ENCODE data around the gene SUCLG2. TPM values are rescaled to one million over a fixed set of nuclear protein-coding genes. Genes with fewer than 3 reads are reported as not detected.
A peak's percentile ranks its signal among the peaks of the same experiment; 100 is the strongest.

SUCLG2 gene
- total RNA-seq, 1 experiment from 2014 or later = 38.5 TPM

DNA sequence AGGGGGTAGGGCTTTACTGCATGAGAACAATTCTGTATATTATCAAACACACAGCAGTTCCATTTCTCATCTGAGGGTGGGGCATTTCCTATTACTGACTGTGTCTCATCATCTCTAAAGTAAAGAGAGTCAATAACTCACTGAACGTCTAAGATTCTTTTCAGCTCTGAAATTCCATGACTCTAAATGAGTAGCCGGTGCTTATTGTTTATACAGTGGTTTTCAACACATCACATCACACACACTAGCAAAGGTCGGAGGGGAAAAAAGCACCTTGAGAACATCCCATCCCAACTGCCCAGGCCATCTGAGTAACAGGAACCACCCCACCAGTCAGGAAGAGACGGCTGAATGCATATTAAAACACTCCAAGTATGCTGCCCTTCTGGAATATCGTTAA lies 196.0 kb downstream of the SUCLG2 start:
- H3T11ph ChIP-seq (ENCODE audit: low read length) = no peak overlapping the region
- no peak overlapping the region for H3K14ac ChIP-seq (ENCODE audit: insufficient read depth, low read length)
- H3K36me3 Mint-ChIP-seq (ENCODE audit: insufficient read depth in 1 of 3, low read depth in 3 of 3) = no peaks in the 10 kb centered on the region
- no peak overlapping the region for H2BK120ac ChIP-seq (ENCODE audit: low read depth, low read length, poor library complexity, severe bottlenecking)
- no peak overlapping the region for H3K18ac ChIP-seq (ENCODE audit: insufficient read length, low read depth, low read length)
- H2AK5ac ChIP-seq (ENCODE audit: insufficient read length, low read length) = no peak overlapping the region
- WGBS (ENCODE audit: extremely low coverage, insufficient read length, low lambda C conversion rate) = no CpG with 5 or more reads among the region's 5 CpGs
- no peaks in the 10 kb centered on the region for H3K9me3 ChIP-seq (ENCODE audit: control insufficient read depth, low read depth, low read length)
- no peak overlapping the region for H2BK5ac ChIP-seq (ENCODE audit: insufficient read length, low read length)
- no peak overlapping the region for H2AFZ ChIP-seq (ENCODE audit: low read length)
- H2BK12ac ChIP-seq (ENCODE audit: insufficient read length, low read depth, low read length) = no peak overlapping the region
- H3K4me2 ChIP-seq (ENCODE audit: insufficient read depth, insufficient read length, low read length) = no peak overlapping the region
- no peaks in the 10 kb centered on the region for H3K23me2 ChIP-seq (ENCODE audit: insufficient read length, low read depth, low read length, poor library complexity, severe bottlenecking)
- no peak overlapping the region for H3K4ac ChIP-seq (ENCODE audit: low read depth, low read length)
- no peaks in the 10 kb centered on the region for H3K9me3 Mint-ChIP-seq
- no peak overlapping the region for H4K5ac ChIP-seq (ENCODE audit: insufficient read length, low read depth, low read length)
- no peak overlapping the region for H4K91ac ChIP-seq (ENCODE audit: insufficient read length, low read depth, low read length)
- peak overlapping the region in 1 of 3 experiments; percentile 5; a peak in 1 of 7 replicates for H3K27ac Mint-ChIP-seq
- H2BK15ac ChIP-seq (ENCODE audit: low read depth, low read length) = no peak overlapping the region
- H4K8ac ChIP-seq (replicated peaks; ENCODE audit: insufficient read length, low read depth, low read length) = no peak overlapping the region
- DNase-seq = no peak
- H3K27ac ChIP-seq (ENCODE audit: insufficient read length, low read depth, low read length) = no peak overlapping the region
- H3K27me3 Mint-ChIP-seq (ENCODE audit: low read depth) = no peaks in the 10 kb centered on the region
- H3K4me1 Mint-ChIP-seq = no peaks in the 10 kb centered on the region; a peak in 1 of 4 replicates
- H2BK20ac ChIP-seq (ENCODE audit: low read depth, low read length, poor library complexity, severe bottlenecking) = no peak overlapping the region
- TF ChIP-seq, protein P1, sequence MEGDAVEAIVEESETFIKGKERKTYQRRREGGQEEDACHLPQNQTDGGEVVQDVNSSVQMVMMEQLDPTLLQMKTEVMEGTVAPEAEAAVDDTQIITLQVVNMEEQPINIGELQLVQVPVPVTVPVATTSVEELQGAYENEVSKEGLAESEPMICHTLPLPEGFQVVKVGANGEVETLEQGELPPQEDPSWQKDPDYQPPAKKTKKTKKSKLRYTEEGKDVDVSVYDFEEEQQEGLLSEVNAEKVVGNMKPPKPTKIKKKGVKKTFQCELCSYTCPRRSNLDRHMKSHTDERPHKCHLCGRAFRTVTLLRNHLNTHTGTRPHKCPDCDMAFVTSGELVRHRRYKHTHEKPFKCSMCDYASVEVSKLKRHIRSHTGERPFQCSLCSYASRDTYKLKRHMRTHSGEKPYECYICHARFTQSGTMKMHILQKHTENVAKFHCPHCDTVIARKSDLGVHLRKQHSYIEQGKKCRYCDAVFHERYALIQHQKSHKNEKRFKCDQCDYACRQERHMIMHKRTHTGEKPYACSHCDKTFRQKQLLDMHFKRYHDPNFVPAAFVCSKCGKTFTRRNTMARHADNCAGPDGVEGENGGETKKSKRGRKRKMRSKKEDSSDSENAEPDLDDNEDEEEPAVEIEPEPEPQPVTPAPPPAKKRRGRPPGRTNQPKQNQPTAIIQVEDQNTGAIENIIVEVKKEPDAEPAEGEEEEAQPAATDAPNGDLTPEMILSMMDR (conservative IDR thresholded peaks at IDR 0.05) = no peak
- H3K79me1 ChIP-seq (ENCODE audit: insufficient read depth, low read depth, low read length, poor library complexity, severe bottlenecking) = no peaks in the 10 kb centered on the region
- H3K56ac ChIP-seq (ENCODE audit: insufficient read length, low read depth, low read length) = no peak overlapping the region
- no peak overlapping the region for H3K4me3 Mint-ChIP-seq
- H3K9ac ChIP-seq (ENCODE audit: extremely low read depth, insufficient read length, low read length) = no peak overlapping the region
- no peaks in the 10 kb centered on the region for H3K27me3 ChIP-seq (ENCODE audit: insufficient read depth, low read length)
- no peak overlapping the region for H3K23ac ChIP-seq (ENCODE audit: insufficient read length, low read depth, low read length)
- H3K79me2 ChIP-seq (ENCODE audit: insufficient read depth, low read length) = no peaks in the 10 kb centered on the region
- H4K20me1 ChIP-seq (ENCODE audit: control insufficient read depth, insufficient read depth, insufficient read length) = no peaks in the 10 kb centered on the region
- no peaks in the 10 kb centered on the region for H3K4me1 ChIP-seq (ENCODE audit: insufficient read depth, low read length)

All from H9 (cell line).